GM19023 (cell line): ENCODE measurements around the gene DCUN1D5.

Experiments
- ATAC-seq: cut with Tn5 transposase; IDR thresholded peaks from one replicate; pipeline ENCODE4 v1.9.1; 2021; ENCODE audit warnings: mild to moderate bottlenecking, moderate library complexity; ENCODE audit not compliant: unreplicated experiment

The DCUN1D5 gene

DNA sequence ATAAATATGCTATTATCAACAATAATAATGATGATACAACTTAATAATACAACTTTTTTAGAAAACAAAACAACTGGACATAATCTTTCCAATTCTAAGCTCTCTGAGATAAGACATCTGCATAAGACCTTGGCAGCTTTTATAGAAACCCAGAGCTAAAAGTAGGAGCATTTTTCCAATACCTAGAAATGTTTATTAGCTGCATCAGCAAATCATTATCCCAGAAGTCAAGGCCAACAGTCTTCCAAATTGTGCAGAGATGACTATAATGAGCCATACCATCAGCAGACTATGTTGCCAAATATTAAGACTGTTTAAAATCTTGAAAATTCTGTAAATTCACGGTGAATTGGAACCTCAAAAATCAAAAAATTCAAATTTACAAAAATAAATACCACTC is 30.3 kb downstream of the DCUN1D5 start:
- no peak for ATAC-seq

DNA sequence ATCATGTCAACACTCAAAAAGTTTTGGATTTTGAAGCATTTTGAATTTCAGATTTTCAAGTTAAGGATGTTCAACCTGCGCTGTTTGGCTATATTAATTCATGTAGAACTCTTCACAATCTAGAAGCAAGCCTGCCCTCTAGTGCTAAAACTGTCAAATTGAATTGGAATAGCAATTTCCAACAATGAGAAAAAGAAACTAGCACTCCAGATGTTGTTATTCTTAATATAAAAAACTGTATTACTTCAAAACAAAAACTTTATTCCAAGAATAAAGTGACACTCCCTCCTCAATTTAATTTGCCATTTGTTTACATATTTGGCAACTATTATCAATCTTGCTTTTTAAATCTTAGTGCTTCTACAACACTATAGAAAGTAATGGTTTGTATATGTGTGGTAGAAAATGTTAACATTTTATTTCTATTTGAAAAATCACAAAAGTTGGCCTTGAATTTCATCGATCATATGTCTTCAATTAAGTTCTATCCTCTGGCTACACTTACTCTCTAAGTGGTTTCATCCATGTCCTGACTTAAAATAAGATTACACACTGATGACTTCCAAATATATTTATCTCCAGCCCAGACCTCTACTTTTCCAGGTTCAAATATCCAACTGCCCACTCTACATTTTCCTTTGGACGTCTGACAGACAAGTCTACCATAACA is 36.6 kb downstream of the DCUN1D5 start:
- ATAC-seq, result peak; percentile 60

DNA sequence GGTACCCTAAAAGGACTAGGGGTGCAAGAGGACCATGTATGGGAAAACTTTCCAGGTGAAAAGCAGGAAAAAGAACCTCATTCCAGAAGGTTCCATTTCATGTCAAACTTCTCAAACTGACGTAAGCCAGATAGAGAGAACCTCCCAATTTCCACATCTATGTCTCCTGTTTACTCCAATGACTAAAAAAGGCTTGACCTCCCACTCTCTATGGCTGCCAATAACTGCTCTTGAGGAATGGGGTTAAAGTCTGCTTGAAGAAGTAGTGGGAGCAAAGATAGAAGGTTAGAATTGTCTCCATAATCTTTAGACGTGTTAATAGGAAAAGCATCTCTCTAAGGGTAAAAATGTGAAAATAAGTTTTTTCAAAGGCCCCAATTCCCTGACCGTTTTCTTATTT is 38.0 kb downstream of the DCUN1D5 start:
- no peak for ATAC-seq

DNA sequence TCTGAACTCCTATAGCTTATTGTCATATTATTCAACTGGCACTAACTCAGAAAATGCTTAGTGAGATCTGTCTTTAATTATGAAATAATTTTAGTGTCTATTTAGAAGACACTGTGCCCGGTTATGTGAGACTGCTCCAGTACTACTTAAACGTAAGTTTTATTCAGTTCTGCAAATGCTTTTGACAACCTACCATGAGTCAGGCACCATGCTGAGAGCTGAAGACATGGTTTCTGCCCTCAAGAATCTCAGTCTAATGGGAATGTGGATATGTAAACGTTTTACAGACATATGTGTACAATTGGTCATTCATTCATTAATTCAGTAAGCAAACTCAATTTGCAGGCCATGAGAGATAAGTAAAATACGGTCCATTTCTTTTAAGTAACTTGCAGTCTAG is 40.0 kb downstream of the DCUN1D5 start:
- ATAC-seq, result no peak

DNA sequence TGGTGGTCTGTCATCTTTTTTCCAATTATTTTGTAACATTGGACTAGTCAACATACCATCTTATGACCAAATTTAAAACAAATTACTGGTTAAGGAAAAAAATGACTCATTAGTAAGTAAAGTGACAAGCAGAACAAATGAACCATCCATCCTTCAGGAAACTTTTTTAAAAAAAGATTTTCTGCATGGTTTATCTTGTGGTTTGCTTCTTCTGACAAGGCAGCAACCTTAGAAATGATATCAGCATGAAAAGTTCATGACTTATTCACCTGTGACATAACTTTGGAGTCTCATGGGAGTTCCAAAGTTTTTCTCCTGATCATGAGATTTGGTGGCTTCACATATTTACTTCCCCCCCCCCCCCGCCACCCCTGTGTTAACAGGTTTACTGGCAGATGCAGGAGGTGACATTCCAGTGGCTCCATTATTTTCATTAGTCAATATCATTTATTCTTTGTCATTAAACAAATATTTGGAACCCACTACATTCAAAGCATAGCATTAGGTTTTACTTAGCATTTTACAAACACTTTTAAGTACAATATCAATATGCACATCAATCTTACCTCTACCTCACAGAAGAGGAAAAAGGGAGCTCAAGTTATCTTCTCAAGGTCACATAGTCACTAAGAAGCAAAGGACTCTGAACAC is 40.7 kb downstream of the DCUN1D5 start:
- no peak for ATAC-seq

DNA sequence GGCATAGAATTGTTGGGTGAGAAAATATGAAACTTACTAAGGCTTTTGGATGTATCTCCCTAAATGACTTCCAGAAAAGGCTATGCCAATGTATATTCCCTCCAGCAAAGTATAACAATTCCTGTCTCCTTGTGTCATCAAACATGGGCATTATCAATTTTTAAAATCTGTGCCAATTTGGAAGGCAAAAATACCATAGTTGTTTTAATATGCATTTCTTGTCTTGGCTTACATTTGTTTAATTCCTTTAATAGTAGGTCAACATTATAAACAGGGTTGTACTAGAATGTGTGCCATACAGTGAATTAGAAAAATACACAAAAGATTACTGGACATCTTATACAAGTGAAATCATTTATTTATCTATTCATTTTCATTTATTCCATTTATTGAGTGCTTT is 41.6 kb downstream of the DCUN1D5 start:
- ATAC-seq, result no peak

DNA sequence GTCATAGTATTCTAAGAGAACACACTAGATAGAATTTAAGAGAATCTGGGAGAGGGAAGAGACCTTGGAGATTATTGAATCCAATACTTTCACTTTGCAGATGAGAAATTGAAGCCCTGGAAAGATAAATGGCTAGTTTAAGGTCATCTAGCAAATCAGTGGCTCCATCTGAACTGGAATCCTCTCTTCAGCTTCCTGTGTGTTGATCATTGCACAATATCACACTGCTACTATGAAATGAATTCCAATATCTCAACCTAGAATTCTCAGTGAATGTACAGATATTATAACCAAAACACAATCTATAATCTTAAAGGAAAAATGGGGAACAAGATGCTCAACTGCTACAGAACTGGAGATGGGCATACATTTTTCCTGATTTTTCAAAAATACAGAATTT is 44.1 kb downstream of the DCUN1D5 start:
- no peak for ATAC-seq

DNA sequence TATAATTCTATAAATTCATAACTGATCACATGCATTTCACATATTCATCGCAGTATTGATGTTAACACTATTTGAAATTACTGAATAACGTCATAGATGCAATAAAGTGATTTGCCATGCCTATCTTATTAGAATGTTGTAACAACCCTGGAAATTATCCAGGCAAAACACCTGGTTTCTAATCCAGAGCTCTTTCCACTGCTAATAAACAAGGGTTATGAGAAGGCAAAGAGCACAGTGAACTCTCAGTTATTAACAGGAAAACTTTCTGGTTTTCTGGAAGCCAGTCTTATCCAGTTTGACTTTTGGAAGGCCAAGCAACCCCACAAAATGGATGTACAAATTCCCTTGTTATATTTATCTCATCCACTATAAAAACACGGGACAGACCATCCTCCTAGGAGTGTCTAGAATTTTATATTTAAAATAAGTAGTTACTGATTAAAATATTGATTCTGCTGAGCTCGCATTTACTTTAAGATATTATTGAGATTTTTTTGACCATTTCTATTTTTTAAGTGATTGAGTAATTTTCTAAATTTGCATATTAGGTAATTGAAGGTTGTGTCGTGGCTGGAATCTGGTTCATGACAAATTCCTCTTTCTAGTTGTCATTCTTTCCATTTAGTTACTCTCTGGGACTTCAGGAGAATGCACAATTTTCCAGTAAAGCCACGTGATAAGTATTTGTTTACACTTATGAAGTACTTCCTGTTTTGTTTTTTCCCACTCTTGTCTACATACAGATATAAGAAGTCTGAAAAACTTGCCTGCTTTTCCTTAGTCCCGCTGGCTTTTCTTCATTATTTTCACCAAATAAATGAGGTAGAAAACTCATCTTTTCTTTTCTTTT is 47.9 kb downstream of the DCUN1D5 start:
- no peak for ATAC-seq

DNA sequence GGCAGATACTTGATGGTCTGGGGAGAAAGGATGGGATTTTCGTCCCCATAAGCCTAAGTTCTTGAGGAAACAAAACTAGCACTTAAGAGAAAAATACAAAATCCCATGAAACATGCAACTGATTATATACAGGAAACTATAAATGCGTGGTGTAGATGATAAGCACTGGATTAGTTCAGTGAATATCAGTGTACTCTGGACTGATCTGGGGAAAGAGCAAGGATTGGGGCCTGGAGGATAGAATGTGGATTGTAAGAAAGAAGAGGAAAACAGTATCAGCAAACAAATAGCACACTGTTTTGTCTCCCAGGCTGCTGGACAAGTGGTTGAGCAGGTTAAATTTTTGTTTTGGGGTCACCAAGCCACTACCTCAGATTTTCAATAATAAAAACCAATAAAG is 49.8 kb downstream of the DCUN1D5 start:
- no peak for ATAC-seq

DNA sequence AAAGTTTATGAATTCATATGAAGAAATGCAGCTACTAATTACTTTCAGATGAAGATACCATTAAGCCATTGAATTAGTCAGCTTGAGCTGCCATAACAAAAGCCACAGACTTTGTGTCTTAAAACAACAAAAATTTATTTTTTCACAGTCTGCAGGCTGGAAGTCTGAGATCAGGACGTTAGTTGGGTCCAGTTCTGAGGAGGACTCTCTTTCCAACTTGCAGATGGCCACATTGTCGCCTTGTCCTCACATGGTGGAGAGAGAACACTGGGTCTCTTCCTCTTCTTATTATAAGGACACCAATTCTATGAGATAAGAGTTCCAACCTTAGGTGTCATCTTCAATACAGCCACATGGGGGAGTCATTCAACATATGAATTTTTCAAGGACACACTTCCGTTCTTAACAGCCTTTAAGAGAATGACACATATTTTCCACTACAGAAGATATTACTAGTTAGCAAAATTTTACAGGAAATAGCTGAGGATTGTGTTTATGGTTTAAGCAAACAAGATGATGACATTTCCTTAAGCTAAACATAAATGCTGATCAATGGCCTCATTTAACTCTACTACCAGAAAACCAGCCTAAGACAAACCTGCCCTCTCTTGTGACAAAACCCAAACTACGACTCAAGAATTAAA is 56.0 kb downstream of the DCUN1D5 start:
- ATAC-seq, result peak; percentile 95

DNA sequence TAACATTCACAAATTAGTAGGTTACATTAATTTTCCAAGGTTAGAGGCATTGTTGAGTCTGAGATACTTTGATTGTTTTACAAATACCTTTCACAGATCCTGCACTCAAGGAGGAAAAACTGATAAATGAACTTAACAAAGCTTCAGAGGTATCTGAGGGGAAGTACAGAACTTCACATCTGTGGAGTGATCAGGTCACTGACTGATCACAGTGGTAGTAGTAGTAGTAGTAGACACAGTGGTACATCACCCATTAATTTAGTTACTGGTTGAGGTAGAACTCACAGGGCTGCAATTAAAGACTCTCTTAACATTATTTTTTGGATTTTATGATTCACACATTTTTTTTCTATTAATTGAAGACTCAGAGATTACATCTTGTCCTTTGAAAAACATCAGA is 56.7 kb downstream of the DCUN1D5 start:
- no peak for ATAC-seq

DNA sequence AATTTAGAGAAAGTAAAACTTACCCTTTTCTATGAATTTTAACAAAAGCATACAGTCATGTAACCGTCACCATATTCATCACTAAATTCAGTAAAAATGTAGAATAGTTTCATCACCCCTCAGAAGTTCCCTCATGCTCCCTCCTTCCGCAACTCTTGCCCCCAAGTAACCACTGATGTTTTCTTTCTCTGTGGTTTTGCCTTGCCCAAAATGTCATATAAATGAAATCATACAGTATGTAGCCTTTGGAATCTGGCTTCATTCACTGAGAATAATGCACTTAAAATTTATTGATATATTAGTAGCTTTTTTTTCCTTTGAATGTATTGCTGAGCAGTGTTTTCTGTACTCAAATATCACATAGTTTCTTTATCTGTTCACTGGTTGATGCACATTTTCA is 60.1 kb downstream of the DCUN1D5 start:
- ATAC-seq, result no peak

DNA sequence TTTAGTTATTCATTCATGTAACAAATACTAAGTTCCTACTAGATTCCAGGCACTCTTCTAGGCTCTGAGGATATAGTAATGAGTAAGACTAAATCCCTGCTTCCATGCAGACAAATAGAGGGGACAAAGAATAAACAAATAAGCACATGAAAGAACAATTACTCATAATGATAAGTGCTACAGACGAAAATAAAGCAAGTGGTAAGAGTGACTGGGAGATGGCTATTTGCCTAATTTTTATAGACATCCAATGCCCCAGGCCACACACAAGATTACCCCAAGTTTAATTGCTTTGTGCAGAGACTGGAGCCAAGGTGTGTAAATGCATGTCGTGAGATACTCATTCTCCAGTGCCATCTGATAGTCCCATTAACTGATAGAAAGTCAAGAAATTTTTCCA is 62.6 kb downstream of the DCUN1D5 start:
- no peak for ATAC-seq

DNA sequence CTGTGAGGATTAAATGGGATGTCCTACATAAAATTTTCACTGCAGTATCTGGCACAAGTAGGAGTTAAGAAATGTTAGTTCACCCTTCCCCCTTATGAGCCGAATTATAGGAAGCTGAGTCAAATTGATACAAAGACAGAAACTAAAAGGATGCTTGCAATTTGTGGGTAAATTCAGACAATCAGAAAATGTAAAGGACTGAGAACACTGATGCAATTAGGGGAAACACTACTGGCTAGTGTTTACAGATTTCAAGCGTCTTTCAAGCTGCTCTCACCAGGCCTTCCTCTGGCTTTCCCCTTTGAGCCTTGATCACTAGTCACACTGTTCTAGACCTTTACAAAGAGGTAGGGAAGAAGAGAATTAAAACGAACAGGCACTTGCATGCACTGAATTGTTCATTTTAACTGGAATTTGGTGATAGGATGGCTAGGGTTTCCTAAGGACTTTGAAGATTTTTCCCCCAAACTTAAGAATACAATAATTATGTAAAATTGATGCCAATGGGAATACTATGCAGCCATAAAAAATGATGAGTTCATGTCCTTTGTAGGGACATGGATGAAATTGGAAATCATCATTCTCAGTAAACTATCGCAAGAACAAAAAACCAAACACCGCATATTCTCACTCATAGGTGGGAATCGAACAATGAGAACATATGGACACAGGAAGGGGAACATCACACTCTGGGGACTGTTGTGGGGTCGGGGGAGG is 63.5 kb downstream of the DCUN1D5 start:
- peak; percentile 97 for ATAC-seq

DNA sequence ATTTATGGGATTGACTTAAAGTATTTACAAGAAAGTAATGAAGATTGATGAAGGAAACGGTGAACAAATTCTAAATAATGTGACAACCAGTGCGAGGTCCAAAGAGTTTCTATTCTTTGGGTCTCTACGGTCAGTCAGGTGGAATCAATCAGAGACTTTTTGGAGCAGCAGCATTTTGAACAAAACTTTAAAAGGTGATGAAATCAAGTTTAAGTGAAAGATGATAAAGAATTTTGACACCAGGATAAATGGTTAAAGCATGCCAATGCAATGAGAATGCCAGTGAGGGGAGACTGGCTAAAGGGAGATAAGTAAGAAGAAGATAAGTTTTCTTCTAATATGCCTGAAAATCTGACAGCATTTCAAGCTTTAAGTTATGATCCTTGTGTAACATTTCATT is 67.9 kb downstream of the DCUN1D5 start:
- ATAC-seq, result no peak

DNA sequence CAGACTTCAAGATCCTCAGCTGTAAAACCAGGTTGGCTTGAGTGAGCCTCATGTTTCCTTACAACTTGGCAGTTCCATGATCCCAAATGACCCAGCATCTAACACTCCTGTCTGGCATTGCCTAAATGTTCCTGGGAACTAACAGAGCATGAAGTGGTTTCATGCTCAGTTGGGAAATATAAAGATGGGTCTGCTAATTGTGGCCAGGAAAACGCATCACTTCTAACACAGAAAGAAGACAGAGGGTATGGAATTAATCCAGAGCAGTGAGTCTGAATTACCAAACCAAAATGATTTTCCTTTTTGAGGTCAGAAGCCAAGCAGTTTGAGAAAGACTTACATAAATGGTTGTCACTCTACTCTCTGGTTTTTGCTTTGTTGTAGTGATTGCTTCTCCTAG is 75.9 kb downstream of the DCUN1D5 start:
- ATAC-seq, result no peak

DNA sequence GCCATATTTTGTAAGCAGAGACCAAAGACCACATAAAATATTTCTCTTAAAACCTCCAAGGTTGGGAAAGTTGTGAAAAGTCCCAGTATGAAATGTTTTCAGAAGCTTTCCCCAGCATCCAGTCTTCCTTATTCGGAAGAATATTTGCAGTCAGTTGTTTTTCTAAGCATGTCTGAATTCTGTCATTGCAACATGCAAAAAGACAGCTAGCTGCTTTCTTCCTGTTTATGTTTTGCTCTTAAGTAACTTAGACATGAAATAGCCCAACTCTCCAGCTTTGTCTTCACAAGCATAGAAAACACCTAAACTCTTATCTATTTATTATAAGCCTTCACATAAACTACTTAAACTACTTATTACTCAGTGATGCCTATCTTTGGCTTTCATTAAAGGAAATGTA is 78.5 kb downstream of the DCUN1D5 start:
- ATAC-seq, result no peak
